Embryonic facial prominence (tissue), 1 donor: Measurements from ENCODE around the gene PRM1.
"Not testable (repeated sequence)": the region's sequence is repeated elsewhere in the genome, so short reads cannot be mapped to it uniquely, and the experiment has no call there.

ENCODE experiments used
- DNase-seq: peaks from one replicate; pipeline ENCODE4 v3.0.0-alpha.2; 2016; ENCODE audit errors: extremely low spot score

Gene PRM1

DNA sequence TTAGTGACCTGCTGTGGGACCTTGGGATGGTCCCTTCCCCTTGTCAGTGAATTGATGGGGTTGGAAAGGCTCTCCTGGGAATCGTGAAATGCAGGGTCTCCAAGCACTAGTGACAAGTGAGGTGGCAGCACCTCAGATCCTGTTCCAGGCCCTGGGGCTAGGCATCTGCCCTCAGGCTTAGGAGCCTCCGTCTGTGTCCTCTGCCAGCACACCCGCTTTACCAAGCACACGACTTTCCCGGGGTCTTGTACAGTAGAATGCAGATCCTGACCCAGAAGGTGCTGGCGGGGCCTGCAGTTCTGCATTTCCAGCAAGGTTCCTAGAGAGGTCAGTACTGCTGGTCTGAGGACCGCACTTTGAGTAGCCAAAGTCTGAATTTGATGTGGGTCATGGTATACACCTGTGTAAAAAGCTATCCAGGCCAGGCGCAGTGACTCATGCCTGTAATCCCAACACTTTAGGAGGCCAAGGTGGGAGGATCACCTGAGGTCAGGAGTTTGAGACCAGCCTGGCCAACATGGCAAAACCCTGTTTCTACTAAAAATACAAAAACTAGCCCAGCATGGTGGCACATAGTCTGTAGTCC, 33.3 kb upstream of the PRM1 start:
- no peak for DNase-seq

DNA sequence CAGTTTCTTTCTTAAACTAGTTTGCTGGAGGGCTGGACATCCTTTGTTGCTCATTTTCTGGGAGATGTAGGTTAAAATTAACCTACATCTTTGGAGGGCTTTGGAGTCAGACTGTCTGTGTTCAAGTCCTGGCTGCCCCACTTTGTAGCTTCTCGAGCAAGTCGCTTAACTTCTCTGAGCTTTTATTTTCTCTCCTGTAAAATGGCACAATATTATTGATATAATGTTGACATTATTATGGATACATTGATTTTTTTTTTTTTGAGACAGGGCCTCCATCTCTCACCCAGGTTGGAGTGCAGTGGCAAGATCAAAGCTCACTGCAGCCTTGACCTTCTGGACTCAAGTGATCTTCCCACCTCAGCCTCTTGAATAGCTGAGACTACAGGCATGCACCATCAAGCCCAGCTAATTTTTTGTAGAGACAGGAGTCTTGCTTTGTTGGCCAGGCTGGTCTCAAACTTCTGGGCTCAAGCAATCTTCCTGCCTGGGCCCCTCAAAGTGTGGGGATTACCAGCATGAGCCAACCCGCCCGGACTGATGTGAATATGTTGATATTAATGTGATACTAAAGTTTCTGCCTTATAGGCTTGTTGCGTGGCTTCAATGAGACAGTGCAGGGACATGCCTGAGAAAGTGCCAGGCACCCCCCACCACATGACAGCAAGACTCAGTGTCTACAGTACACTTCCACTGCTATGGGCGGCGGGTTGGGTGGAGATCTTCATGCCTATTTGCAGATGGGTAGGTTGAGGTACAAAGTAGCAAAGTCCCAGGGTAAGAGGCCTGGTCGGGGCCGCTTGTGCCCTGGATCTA, 32.6 kb upstream of the PRM1 start:
- DNase-seq, result no peak

DNA sequence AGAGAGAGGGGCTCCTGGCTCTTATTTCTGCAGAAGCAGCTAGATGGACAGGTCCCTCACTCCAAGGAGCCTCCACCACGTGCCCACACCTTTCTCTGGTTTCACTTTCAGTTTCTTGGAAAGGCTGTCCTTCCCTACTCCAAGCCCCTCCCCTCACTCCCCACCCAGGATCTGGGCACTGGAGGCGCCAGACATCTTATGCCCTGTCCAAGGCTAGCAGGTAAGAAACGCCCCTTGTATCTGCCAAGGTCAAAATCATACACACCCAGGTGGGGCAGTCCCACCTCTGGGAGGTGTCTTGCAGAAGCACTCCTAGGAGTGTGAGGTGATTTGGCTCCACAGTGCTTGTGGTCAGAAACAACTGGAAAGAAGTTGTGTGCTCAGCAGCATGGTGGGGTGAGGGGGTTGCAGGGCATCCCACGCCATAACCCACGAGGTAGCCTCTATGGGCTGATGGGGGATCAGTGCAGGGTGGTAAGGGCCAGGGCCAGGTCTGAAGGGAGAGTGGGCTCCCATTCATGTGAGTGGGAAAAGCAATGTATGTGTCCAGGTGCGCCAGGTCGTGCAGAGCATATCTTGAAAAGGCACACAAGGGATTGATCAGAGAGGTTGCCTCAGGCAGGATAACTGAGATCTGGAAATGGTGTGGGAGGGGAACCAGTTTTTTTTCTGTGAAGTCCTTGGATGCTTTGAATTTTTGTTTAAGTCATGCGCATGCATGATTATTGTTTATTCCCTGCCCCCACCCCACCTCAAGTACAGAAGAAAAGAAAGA, 31.8 kb upstream of the PRM1 start:
- DNase-seq, result peak; percentile 34

DNA sequence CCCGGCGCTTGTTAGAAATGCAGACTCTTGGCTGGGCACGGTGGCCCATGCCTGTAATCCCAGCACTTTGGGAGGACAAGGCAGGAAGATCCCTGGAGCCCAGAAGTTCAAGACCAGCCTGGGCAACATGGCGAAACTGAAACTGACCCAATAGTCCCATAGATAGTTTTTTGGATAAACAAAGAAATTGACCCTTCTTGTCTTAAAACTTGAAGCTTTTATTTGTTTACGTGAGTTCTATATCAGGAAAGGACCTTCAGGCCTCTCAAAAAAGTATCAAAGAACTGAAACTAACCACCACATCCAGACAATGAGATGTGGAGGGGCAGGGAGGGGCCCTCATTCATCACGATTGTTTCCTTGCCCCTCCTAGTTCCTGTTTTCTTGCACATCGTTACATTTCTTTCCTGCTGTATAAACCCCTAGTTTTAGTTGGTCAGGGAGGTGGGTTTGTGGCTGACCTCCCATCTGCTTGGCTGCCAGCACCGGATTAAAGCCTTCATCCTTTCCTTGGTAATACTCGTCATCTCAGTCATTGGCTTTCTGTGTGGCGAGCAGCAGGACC, 29.9 kb upstream of the PRM1 start:
- no peak for DNase-seq

DNA sequence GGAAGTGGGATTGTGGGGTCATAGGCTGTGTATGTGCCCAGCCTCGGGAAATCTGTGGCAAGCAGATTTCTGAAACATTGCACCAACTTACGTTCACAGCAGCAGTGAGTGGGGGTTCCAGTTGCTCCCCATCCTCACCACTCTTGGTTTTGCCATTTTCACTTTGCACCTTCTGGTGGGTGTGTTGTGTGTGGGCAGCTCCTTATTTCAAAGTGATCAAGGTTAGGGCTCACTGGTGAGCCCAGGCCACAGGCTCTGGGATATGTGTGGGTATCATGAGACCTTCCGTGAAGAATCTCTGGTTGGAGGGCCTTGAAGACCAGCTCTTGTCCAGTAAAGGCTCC, 29.5 kb upstream of the PRM1 start:
- DNase-seq, result no peak

DNA sequence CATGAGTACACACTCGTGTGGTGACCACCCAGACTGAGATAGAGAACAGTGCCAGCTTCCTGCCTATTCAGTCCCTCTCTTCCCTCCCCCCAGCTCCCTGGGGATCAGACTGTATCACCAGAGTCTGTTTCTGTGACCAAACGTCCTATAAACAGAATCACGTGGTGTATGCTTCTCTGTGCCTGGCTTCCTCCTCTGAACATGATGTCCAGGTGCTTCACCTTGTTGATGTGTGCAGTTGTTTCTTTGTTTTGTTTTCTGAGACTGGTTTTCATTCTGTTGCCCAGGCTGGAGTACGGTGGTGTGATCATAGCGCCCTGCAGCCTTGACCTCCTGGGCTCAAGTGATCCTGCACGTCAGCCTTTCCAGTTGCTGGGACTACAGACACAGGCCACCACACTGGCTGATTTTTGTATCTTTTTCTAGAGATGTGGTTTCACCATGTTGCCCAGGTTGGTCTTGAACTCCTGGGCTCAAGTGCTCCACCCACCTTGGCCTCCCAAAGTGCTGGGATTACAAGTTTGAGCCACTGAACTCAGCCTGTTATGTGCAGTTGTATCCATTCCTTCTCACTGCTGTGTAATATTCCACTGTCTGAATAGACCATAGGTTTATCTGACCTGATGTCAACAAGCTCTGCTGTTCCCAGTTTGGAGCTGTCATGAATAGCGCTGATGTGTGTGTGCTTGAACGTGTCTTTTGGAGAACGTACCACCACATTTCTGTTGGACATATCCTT, 28.9 kb upstream of the PRM1 start:
- no peak for DNase-seq

DNA sequence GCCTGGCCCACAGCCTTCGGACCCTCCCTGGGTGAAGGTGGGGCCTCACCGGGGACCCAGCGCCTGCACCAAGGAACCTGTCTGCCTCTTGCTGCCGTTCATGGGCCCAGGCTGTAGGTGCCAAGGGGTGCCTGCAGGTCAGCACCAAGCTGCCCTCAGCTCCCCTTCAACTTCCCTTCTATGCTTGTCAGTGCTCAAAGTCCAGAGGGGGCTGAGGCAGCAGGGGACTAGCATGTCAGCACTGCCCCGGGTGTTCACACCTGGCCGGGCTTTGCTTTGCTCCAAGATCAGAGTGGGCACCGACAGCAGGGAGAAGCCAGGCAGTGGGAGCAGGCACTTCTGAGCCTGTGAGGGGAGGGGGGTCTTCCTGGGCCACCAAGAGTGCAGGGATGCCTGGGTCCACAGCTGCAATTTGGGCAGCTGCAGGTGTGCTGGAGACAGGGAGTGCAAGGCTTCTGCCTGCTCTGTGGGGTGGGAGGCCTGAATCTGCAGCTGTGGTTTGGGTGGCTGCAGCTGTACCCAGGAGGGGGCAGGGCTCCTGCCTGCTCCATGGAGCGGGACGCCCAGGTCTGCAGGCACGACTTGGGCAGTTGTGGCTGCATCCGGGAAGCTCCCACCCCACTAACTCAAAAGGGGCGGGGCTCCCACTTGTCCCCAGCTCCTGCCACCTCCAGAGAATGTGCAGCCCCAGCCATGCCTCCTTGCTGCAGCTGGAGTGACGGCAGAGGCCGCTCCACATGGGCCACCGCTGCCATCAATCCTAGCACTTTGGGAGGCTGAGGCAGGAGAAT, 27.6 kb upstream of the PRM1 start:
- DNase-seq, result no peak

DNA sequence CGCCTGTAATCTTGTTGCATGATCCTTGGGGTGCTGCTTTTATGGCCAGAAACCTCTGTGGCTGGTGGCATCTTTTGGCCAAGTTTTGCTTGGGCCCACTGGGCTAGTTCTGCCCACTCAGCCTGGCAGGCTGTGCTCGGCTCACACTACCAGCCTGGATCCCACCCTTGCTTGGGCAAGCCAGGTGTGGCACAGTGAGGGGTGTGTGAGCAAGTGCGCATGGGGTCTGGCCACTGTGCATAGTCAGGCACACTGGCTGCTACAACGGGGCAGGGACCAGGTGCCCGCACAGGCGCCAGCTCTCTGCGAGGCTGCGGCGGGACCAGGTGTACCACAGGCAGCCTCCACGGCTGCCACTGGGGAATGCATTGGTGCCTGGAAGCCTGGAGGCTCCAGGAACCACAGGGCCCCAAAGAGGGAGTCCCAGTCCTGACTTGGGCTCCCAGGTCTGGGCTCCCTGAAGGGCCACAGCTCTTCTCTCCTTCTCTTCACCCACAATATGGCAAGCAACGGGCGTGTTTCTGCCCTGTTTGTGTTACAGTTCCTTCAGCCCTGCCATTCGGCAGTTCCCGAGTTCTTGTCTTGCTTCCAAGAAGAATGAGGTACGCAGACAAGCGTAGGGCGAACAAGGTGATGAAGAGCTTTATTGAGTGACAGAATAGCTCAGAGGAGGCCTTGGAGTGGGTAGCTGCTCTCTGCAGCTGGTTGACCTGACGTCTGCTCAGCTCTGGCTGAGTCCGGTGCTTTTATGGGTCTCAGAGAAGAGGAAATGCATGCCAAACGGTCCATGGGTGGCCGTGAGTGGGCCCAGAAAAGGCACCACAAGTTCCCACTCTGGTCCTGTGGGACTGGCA, 26.7 kb upstream of the PRM1 start:
- no peak for DNase-seq

DNA sequence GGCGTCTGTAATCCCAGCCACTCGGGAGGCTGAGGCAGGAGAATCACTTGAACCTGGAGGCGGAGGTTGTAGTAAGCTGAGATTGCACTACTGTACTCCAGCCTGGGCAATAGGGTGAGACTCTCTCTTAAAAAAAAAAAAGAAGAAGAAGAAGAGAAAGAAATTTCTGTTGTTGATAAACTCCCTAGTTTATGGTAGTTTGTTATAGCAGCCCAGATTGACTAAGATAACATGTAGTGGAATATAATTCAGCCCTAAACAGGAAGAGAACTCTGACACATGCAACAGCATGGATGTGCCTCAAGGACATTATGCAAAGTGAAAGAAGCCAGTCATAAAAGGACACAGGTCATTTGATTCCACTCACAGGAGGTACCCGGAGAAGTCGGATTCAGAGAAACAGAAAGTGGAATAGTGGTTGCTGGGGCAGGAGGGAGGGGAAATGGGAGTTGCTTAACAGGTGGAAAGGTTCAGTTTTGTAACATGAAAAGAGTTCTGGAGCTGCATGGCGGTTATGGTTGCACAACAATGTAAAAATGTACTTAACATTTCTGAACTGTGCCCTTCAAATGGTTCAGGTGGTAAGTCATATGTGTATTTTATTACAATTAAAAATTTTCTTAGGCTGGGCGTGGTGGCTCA, 26.0 kb upstream of the PRM1 start:
- DNase-seq, result no peak

DNA sequence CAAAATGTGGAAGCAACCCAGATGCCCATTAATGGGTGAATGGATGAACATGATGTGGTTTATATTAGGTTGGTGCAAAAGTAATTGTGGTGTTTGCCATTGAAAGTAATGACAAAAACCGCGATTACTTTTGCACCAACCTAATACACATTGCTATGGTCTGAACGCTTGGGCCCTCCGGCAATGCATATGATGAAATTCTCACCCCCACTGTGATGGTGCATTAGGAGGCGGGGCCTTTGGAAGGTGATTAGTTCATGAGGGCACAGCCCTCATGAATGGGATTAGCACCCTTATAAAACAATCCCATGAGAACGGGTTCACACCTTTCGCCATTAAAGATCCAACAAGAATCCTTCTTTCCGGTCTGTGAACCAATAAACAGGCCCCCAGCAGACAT, 25.3 kb upstream of the PRM1 start:
- no peak for DNase-seq

DNA sequence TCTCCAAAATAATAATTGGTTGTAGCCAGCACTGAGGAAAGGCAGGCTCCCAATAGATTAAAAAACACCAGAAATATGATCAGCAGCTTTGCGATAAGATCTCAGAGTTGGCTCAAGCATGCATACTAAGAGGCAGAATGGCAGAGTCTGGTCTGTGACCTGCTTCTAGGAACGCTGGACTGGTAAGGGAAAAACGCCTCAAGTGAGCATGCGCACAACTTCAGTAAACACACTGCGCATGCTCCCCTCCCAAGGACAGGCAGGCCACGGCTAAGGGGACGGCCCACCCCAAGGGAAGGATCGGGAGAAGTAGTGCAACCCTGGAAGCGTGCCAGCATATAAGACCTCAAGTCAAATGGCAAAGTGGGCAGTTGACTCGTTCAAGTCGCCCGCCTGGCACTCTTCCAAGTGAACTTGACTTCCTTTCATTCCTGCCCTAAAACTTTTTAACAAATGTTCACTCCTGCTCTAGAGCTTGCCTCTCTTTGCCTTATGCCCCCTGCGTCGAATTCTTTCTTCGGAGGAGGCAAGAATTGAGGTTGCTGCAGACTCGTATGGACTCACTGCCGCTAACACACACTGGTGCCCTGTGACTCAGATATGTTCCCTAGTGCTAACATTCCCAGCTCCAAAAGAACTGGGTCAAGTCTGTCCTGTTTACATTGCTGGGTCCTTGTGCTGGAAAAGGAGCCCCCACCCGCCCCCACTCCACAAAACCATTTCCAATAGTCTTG, 22.4 kb upstream of the PRM1 start:
- no peak for DNase-seq

DNA sequence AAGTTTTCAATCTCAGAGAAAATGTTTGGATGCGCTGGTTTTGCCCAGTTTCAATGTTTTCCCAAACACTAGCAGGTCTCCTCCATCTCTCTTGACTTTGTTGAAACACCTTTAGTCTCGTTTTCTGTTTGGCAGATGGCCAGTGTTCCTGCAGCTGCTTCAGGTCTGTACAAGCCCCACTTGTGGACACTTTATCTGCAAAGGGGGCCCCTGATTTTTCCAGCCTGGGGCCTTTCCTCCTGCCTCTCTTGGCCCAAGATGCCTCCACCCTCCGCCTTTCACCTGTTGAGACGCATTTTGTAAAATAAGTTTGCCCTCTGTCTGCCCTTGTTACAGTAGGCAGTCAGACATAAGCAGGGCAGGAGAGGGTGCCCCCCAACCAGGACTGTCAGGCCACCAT, 21.8 kb upstream of the PRM1 start:
- DNase-seq, result no peak

DNA sequence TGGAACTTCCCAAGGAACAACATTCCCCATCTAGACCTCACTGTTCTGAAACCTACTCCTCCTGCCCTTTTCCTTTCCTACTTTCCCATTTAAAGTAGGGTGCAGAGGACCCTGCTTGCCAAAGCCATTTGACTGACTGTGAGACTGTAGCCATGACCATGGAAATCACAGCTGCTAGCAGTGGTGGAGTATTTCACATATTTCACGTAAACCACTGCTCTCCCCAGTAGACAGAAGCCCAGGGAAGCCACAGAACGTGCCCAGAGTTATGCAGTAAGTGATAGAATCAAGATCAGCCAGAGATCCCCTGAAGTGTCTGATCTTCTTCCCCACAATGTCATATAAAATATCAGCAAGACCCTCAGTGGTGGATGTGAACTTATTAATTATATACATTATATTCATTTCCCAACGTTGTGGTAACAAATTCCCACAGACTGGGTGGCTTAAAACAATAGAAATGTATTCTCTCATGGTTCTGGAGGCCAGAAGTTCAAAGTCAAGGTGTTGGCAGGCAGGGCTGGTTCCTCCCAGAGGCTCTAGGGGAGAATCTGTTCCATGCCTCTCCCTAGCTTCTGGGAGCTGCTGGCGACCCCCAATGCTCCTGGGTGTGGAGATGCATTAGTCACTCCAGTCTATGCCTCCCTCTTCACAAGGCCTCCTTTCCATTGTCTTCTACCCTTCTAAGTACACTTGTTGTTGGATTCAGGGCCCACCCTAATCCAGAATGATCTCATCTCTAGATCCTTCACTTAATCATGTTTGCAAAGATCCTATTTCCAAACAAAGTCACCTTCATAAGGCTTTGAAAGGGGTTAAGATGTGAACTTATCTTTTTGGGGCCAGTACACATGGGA, 20.7 kb upstream of the PRM1 start:
- DNase-seq, result no peak

DNA sequence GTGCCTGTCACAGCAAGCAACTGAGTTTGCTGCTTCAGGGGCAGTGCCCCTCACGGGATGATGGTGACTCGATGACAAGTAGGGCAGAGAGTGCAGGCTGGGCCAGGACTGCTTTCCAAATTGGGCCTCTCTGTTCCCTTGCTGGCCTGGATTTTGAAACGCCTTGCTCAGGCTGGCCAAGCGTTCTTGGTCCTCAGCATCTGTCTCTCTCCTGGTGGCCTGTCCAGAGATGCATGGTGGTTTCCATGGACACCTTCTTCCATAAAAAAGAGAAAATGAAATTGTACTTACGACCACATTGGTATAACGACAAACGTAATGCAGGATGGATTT, 19.4 kb upstream of the PRM1 start:
- DNase-seq, result no peak

DNA sequence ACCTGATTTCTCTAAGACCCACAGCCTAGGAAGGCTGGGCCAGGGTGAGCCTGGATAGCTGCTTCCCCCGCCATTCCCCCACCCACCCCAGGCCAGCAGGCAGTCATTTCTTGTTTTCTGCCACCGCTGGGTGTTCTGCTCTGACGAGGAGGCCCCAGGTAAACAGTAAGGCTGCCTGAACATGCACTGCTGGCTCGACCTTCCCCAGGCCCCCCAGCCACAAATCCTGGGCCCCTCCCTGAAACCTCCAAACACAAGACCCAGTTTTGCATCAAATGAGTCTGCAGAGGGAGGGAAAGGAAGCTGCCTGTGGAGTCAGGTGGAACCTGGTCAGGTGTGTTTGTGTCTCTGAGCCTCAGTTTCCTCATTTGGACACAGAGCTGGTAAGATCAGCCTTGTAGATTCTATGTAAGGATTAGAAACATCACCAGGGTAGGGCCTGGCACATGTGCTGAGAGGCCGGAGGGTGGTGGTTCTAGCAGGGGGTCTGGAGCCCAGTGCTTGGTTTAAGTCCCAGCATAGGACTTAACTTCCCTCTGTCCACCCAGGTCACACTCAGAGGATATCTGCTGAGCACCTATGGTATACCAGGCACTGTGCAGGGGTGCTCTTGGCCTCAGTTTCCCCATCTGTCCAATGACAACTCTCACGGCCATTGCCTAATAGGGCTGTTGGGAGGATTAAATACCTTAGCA, 18.9 kb upstream of the PRM1 start:
- no peak for DNase-seq

DNA sequence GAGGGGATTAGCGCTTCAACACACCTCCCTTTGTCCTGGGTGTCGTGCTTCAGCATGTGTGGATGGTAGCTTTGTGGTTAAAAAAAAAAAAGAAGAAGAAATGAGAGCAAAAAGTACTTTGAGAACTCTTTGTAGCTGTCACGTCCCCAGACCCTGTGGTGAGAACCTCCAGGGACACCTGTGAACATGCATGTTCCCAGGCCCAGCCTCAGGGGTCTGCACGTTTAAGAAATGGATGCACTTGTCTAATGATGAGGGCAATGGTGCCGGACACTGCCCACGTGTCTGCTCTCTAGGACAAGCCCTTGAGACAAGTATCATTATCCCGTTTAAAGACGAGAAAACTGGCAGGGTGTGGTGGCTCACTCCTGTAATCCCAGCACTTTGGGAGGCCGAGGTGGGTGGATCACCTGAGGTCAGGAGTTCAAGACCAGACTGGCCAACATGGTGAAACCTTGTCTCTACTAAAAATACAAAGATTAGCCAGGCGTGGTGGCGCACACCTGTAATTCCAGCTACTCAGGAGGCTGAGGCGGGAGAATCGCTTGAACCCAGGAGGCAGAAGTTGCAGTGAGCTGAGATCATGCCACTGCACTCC, 17.9 kb upstream of the PRM1 start:
- not testable (repeated sequence) for DNase-seq
